Upper lobe of left lung (tissue), 6 donors: ENCODE measurements around the gene RCBTB2. TPM values are rescaled to one million over a fixed set of nuclear protein-coding genes. Genes with fewer than 3 reads are reported as not detected.
A peak's percentile ranks its signal among the peaks of the same experiment; 100 is the strongest.

Source experiments
- ATAC-seq, 2 donors: fragments of 200-7000 bp; cut with Tn5 transposase; one replicate each; pipeline ENCODE4 v1.9.1; 2022; ENCODE audit warnings: mild to moderate bottlenecking in 2 of 2, moderate library complexity in 2 of 2; ENCODE audit not compliant: low FRiP score in 2 of 2
- DNase-seq, 2 donors: peaks; one replicate each; pipeline ENCODE4 v3.0.0-alpha.2; 2019 to 2020
- H3K27ac ChIP-seq, 4 donors: fragments of 200-600 bp; sonication (generic); one replicate each; pipeline ENCODE4 v1.5.1; 2016 to 2019
- H3K27me3 ChIP-seq, 4 donors: fragments of 200-600 bp; sonication (generic); one replicate each; pipeline ENCODE4 v1.5.1; 2017 to 2019
- H3K36me3 ChIP-seq, 4 donors: fragments of 200-600 bp; sonication (generic); one replicate each; pipeline ENCODE4 v1.5.1; 2016 to 2019
- H3K4me1 ChIP-seq, 4 donors: fragments of 200-600 bp; sonication (generic); one replicate each; pipeline ENCODE4 v1.5.1; 2018 to 2019
- H3K4me3 ChIP-seq, 4 donors: fragments of 200-600 bp; sonication (generic); one replicate each; pipeline ENCODE4 v1.5.1; 2017 to 2019; ENCODE audit warnings: mild to moderate bottlenecking in 2 of 4, moderate library complexity in 1 of 4
- H3K9me3 ChIP-seq, 4 donors: fragments of 200-600 bp; sonication (generic); one replicate each; pipeline ENCODE4 v1.5.1; 2018 to 2019
- CTCF ChIP-seq, 6 experiments: fragments of 450-650 bp in 4 of 6; fragments of 200-600 bp in 2 of 6; sonication (generic) in 2 of 6; IDR thresholded peaks; one replicate each; pipeline ENCODE4 v1.5.1; 2016 to 2019; ENCODE audit warnings: antibody characterized with exemption in 6 of 6
- EP300 ChIP-seq, 4 donors: sonication (generic); formaldehyde crosslinking; IDR thresholded peaks; one replicate each; pipeline ENCODE4 v1.5.1; 2017; ENCODE audit warnings: antibody characterized with exemption in 4 of 4, control low read depth in 2 of 4
- POLR2A ChIP-seq, 4 donors: fragments of 450-650 bp; IDR thresholded peaks; one replicate each; pipeline ENCODE4 v1.5.1; 2016 to 2017; ENCODE audit warnings: antibody characterized with exemption in 4 of 4, mild to moderate bottlenecking in 2 of 4
- POLR2AphosphoS5 ChIP-seq, 2 donors: sonication (generic); formaldehyde crosslinking; IDR thresholded peaks; one replicate each; pipeline ENCODE4 v1.5.1; 2017; ENCODE audit warnings: antibody characterized with exemption in 2 of 2
- WGBS, 2 donors: methylation state at CpG; one replicate each; pipeline ENCODE4 v1.1.5; 2017 to 2018; 5-methylcytosine and 5-hydroxymethylcytosine counted together
- total RNA-seq, 6 donors: library from RNA; depleted of rRNA in 4 of 6; stranded (reverse); fragments of >200 nt in 4 of 6; gene quantifications; one replicate each; pipeline versions ENCODE4 v1.1.0 to v1.2.1, GENCODE V29; 2016 to 2021
- donor health status: DM: no; HTN: no; CAD: no; lungs with moderate emphysema.
- donor health status: DM: no; HTN: yes; CAD: no; lungs with severe emphysema.

Gene RCBTB2
- total RNA-seq, 6 donors from 2014 or later, result 5.5 to 17.0 (median 9.9) TPM

GRCh38 chr13:48448285-48448958 is 84.5 kb downstream of the RCBTB2 start:
- Histone ChIP-seq H3K27me3 (no peaks in the 10 kb centered on the region), H3K4me1 (peaks cover 7 to 17% (median 14%) of the 10 kb centered on the region in 4 donors), H3K36me3 (peaks cover 0 to 2% (median 0%) of the 10 kb centered on the region in 4 donors), H3K4me3 (peak overlapping the region in 1 of 4 donors; percentile 15), H3K27ac (peak overlapping the region in 3 of 4 donors; percentile 40 to 71 (median 46)), H3K9me3 (peaks cover 0 to 6% (median 0%) of the 10 kb centered on the region in 4 donors)
- DNase-seq (no peak), ATAC-seq (peak in 1 of 2 donors; percentile 32)
- WGBS, 2 donors, result 65 to 72% methylated on average over 3 of the region's 3 CpGs
- TF ChIP-seq EP300 (IDR thresholded peaks at IDR 0.05) (no peak), CTCF (IDR thresholded peaks at IDR 0.05) (no peak), POLR2A (IDR thresholded peaks at IDR 0.05) (no peak), POLR2AphosphoS5 (IDR thresholded peaks at IDR 0.05) (no peak)

GRCh38 chr13:48446464-48446863 is 86.4 kb downstream of the RCBTB2 start:
- Histone ChIP-seq H3K4me3 (no peak overlapping the region), H3K4me1 (peaks cover 7 to 17% (median 14%) of the 10 kb centered on the region in 4 donors), H3K36me3 (no peaks in the 10 kb centered on the region), H3K9me3 (peaks cover 0 to 6% (median 0%) of the 10 kb centered on the region in 4 donors), H3K27ac (peak overlapping the region in 2 of 4 donors; percentile 14 to 30), H3K27me3 (no peaks in the 10 kb centered on the region)
- peak in 1 of 2 donors; percentile 44 for ATAC-seq
- DNase-seq, result no peak
- TF ChIP-seq POLR2A (IDR thresholded peaks at IDR 0.05) (no peak), EP300 (IDR thresholded peaks at IDR 0.05) (no peak), CTCF (IDR thresholded peaks at IDR 0.05) (no peak), POLR2AphosphoS5 (IDR thresholded peaks at IDR 0.05) (no peak)
- 96% methylated on average over 1 of the region's 1 CpG for WGBS, 2 donors

GRCh38 chr13:48443442-48444208 is 89.3 kb downstream of the RCBTB2 start:
- DNase-seq (no peak), ATAC-seq (no peak)
- 82 to 91% methylated on average over 1 of the region's 1 CpG for WGBS, 2 donors
- no peaks in the 10 kb centered on the region for H3K9me3 ChIP-seq
- H3K4me1 ChIP-seq, result peaks cover 4 to 13% (median 9%) of the 10 kb centered on the region in 4 donors
- TF ChIP-seq CTCF (IDR thresholded peaks at IDR 0.05) (no peak), POLR2AphosphoS5 (IDR thresholded peaks at IDR 0.05) (no peak), POLR2A (IDR thresholded peaks at IDR 0.05) (no peak), EP300 (IDR thresholded peaks at IDR 0.05) (no peak)
- H3K27ac ChIP-seq, result no peak overlapping the region
- no peak overlapping the region for H3K4me3 ChIP-seq
- no peaks in the 10 kb centered on the region for H3K27me3 ChIP-seq
- H3K36me3 ChIP-seq, result no peaks in the 10 kb centered on the region

Other genes with a start within 250 kb of the RCBTB2 start
- gene RB1, start 229.3 kb downstream of the RCBTB2 start, total RNA-seq, result 10 to 100 TPM; 20.2 to 46.6 (median 32.9) TPM
- 10 to 100 TPM; 13.8 to 46.1 (median 19.0) TPM for gene LPAR6, start 120.0 kb downstream of the RCBTB2 start, total RNA-seq
- gene CYSLTR2, start 120.8 kb upstream of the RCBTB2 start, total RNA-seq, result 1 to 10 TPM in 4 of 6 donors, under 1 TPM in 2; under 0.01 to 2.0 (median 1.2) TPM